Measurements from ENCODE around the gene GULP1. TPM values are rescaled to one million over a fixed set of nuclear protein-coding genes. Genes with fewer than 3 reads are reported as not detected.

GULP1 gene
- total RNA-seq, 1 experiment from 2014 or later: 140 TPM

DNA sequence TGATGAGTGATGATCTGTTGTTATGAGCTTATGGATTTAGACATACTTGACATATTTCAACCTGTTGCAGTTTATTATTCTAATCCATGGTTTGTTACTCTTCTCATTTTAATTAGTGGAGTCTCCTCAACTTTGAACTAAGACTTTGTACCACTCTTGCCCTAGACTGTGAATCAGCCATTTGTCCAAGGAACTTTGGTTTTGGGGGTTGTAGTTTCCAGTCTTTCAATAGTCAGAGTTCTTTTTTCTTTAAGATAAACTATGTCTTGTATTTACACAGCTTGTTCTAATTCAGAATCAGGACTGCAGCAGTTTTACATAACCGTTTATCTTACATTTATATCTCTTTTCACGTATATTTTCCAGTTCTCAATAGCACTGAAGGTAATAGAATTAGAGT lies 133.6 kb downstream of the GULP1 start:
- no peak overlapping the region for H4K8ac ChIP-seq (replicated peaks; ENCODE audit: insufficient read length, low read depth, low read length)
- TF ChIP-seq, protein P1, sequence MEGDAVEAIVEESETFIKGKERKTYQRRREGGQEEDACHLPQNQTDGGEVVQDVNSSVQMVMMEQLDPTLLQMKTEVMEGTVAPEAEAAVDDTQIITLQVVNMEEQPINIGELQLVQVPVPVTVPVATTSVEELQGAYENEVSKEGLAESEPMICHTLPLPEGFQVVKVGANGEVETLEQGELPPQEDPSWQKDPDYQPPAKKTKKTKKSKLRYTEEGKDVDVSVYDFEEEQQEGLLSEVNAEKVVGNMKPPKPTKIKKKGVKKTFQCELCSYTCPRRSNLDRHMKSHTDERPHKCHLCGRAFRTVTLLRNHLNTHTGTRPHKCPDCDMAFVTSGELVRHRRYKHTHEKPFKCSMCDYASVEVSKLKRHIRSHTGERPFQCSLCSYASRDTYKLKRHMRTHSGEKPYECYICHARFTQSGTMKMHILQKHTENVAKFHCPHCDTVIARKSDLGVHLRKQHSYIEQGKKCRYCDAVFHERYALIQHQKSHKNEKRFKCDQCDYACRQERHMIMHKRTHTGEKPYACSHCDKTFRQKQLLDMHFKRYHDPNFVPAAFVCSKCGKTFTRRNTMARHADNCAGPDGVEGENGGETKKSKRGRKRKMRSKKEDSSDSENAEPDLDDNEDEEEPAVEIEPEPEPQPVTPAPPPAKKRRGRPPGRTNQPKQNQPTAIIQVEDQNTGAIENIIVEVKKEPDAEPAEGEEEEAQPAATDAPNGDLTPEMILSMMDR (conservative IDR thresholded peaks at IDR 0.05): no peak
- H3K79me2 ChIP-seq (ENCODE audit: insufficient read depth, low read length): peaks cover 20% of the 10 kb centered on the region; the same call in 1 of the 2 replicates
- no peak overlapping the region for H3K23ac ChIP-seq (ENCODE audit: insufficient read length, low read depth, low read length)
- H3K27ac ChIP-seq (ENCODE audit: insufficient read length, low read depth, low read length): no peak overlapping the region
- H3K9ac ChIP-seq (ENCODE audit: extremely low read depth, insufficient read length, low read length): no peak overlapping the region
- H2BK20ac ChIP-seq (ENCODE audit: low read depth, low read length, poor library complexity, severe bottlenecking): no peak overlapping the region
- H3K4me2 ChIP-seq (ENCODE audit: insufficient read depth, insufficient read length, low read length): no peak overlapping the region
- H2BK12ac ChIP-seq (ENCODE audit: insufficient read length, low read depth, low read length): no peak overlapping the region
- no peak overlapping the region for H2AFZ ChIP-seq (ENCODE audit: low read length)
- Mint-ChIP-seq H3K4me3 (no peak overlapping the region), H3K9me3 (peaks cover 7% of the 10 kb centered on the region in 2 experiments; a peak in 3 of 5 replicates), H3K4me1 (peaks cover 45 to 52% of the 10 kb centered on the region in 2 experiments), H3K36me3 (ENCODE audit: insufficient read depth in 1 of 3, low read depth in 3 of 3) (peaks cover 6 to 15% (median 10%) of the 10 kb centered on the region in 3 experiments; a peak in 6 of 7 replicates), H3K27me3 (ENCODE audit: low read depth) (no peaks in the 10 kb centered on the region), H3K27ac (no peak overlapping the region; a peak in 1 of 7 replicates)
- H3T11ph ChIP-seq (ENCODE audit: low read length): no peak overlapping the region
- peaks cover 10% of the 10 kb centered on the region; the same call in 1 of the 2 replicates for H3K4me1 ChIP-seq (ENCODE audit: insufficient read depth, low read length)
- H3K79me1 ChIP-seq (ENCODE audit: insufficient read depth, low read depth, low read length, poor library complexity, severe bottlenecking): peaks cover 7% of the 10 kb centered on the region
- no peak overlapping the region for H3K4ac ChIP-seq (ENCODE audit: low read depth, low read length)
- WGBS (ENCODE audit: extremely low coverage, insufficient read length, low lambda C conversion rate): no CpG with 5 or more reads among the region's 2 CpGs
- DNase-seq: no peak
- H3K18ac ChIP-seq (ENCODE audit: insufficient read length, low read depth, low read length): no peak overlapping the region
- no peak overlapping the region for H3K56ac ChIP-seq (ENCODE audit: insufficient read length, low read depth, low read length)
- H4K91ac ChIP-seq (ENCODE audit: insufficient read length, low read depth, low read length): no peak overlapping the region
- H4K5ac ChIP-seq (ENCODE audit: insufficient read length, low read depth, low read length): no peak overlapping the region
- H3K27me3 ChIP-seq (ENCODE audit: insufficient read depth, low read length): no peaks in the 10 kb centered on the region
- no peaks in the 10 kb centered on the region for H3K23me2 ChIP-seq (ENCODE audit: insufficient read length, low read depth, low read length, poor library complexity, severe bottlenecking)
- H3K14ac ChIP-seq (ENCODE audit: insufficient read depth, low read length): no peak overlapping the region
- H2BK5ac ChIP-seq (ENCODE audit: insufficient read length, low read length): no peak overlapping the region
- H2BK120ac ChIP-seq (ENCODE audit: low read depth, low read length, poor library complexity, severe bottlenecking): no peak overlapping the region
- no peaks in the 10 kb centered on the region for H4K20me1 ChIP-seq (ENCODE audit: control insufficient read depth, insufficient read depth, insufficient read length)
- H2AK5ac ChIP-seq (ENCODE audit: insufficient read length, low read length): no peak overlapping the region
- no peak overlapping the region for H2BK15ac ChIP-seq (ENCODE audit: low read depth, low read length)
- no peaks in the 10 kb centered on the region for H3K9me3 ChIP-seq (ENCODE audit: control insufficient read depth, low read depth, low read length)
